Testis (tissue), 3 donors: ENCODE data around the gene PAQR8. TPM values are rescaled to one million over a fixed set of nuclear protein-coding genes. Genes with fewer than 3 reads are reported as not detected.

Experiments
- DNase-seq: peaks from one replicate; pipeline ENCODE4 v3.0.0-alpha.2; 2019
- H3K27ac ChIP-seq, 2 donors: fragments of 200-600 bp; sonication (generic); one replicate each; pipeline ENCODE4 v1.5.1; 2019
- H3K27me3 ChIP-seq: fragments of 200-600 bp; sonication (generic); one replicate; pipeline ENCODE4 v1.5.1; 2019
- H3K36me3 ChIP-seq: fragments of 200-600 bp; sonication (generic); one replicate; pipeline ENCODE4 v1.5.1; 2017; ENCODE audit warnings: low read depth; ENCODE audit errors: missing control alignments
- H3K4me1 ChIP-seq: fragments of 200-600 bp; sonication (generic); one replicate; pipeline ENCODE4 v1.5.1; 2019
- H3K4me3 ChIP-seq, 2 donors: fragments of 200-600 bp; sonication (generic); one replicate each; pipeline ENCODE4 v1.5.1; 2017 to 2019
- H3K9me3 ChIP-seq: fragments of 200-600 bp; sonication (generic); one replicate; pipeline ENCODE4 v1.5.1; 2017
- CTCF ChIP-seq, 3 experiments: fragments of 450-650 bp in 2 of 3; fragments of 200-600 bp in 1 of 3; sonication (generic) in 1 of 3; IDR thresholded peaks; one replicate each; pipeline ENCODE4 v1.5.1; 2016 to 2019; ENCODE audit warnings: antibody characterized with exemption in 3 of 3, mild to moderate bottlenecking in 2 of 3, moderate library complexity in 1 of 3
- POLR2A ChIP-seq: fragments of 450-650 bp; IDR thresholded peaks from one replicate; pipeline ENCODE4 v1.6.1; 2017; ENCODE audit warnings: antibody characterized with exemption, mild to moderate bottlenecking, moderate library complexity
- WGBS, 2 donors: methylation state at CpG; one replicate each; pipeline ENCODE4 v1.1.5; 2018; 5-methylcytosine and 5-hydroxymethylcytosine counted together
- intact Hi-C: fragments of 100-400 bp; cut with DNase I; formaldehyde crosslinking; loops from one replicate; pipeline ENCODE4 v1.15.1; 2023; ENCODE audit warnings: low total_unique reads
- polyA plus RNA-seq: library from polyadenylated mRNA; stranded (reverse); fragments of 350-450 nt; fragmentation: Illumina TruSeq; extraction: RNeasy Lipid Tissue Mini Kit (QIAGEN cat#74804); gene quantifications from one replicate; pipeline ENCODE4 v1.2.3, GENCODE V29; 2014; ENCODE audit warnings: low read depth, low replicate concordance; ENCODE audit not compliant: insufficient read depth
- total RNA-seq, 2 donors: library from RNA; depleted of rRNA; stranded (reverse); fragments of >200 nt; gene quantifications; one replicate each; pipeline ENCODE4 v1.2.3, GENCODE V29; 2016

The PAQR8 gene
- total and polyA plus RNA-seq, 3 donors from 2014 or later: 8.3 to 11.0 (median 9.0) TPM

DNA sequence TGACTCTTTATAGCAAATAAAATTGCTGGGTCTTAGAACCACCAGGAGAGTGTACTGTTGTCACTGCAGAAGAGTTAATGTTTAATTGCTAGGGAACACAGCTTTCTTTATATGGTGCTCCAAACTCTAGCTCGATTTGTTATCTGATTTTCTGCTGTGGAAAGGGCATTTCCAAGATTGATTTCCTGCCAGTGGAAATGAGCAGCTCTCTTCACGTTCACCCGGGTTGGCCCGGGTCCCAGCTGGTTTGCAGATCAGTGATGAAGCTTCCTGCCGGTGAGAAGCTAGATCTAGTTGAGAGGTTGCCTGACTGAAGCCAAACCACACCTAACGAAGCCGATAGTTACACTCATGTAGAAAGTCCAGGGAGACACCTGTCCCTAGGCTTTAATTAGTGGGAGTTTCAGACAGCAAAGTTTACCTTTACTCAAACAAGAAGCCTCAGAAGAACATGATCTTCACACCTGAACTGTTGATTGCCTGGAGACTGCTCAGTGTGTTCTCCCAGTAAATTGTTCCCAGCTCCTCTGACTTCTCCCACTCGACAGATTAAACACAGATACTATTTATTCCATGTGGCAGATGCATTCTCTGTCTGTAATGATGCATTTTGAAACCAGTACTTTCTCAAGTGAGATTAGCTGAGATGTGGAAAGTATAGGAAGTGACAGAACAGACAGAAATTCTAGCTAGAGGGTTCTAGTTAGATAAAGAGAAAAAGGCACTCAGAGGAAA is 27.8 kb downstream of the PAQR8 start:
- H3K36me3 ChIP-seq: no peaks in the 10 kb centered on the region
- DNase-seq: peak; percentile 30
- intact Hi-C loops: loop anchor here (10.0 kb wide), 1 partner anchor 105 kb away; the partner anchor contains the start of gene MCM3
- H3K4me3 ChIP-seq: no peak overlapping the region
- H3K27ac ChIP-seq: no peak overlapping the region
- no peak for TF ChIP-seq POLR2A
- TF ChIP-seq CTCF (IDR thresholded peaks at IDR 0.05): no peak
- peaks cover 10% of the 10 kb centered on the region for H3K4me1 ChIP-seq
- WGBS, 2 donors: 40% methylated on average over 8 of the region's 8 CpGs
- no peaks in the 10 kb centered on the region for H3K27me3 ChIP-seq
- H3K9me3 ChIP-seq: no peaks in the 10 kb centered on the region

- H3K4me3 ChIP-seq: no peak overlapping the region
- H3K27me3 ChIP-seq: no peaks in the 10 kb centered on the region
- intact Hi-C loops: loop anchor here (10.0 kb wide), 1 partner anchor 106 kb away; the partner anchor contains the start of gene MCM3
- no peak overlapping the region for H3K27ac ChIP-seq
- H3K9me3 ChIP-seq: no peaks in the 10 kb centered on the region
- TF ChIP-seq CTCF (IDR thresholded peaks at IDR 0.05) (no peak), POLR2A (no peak)
- no peaks in the 10 kb centered on the region for H3K36me3 ChIP-seq
- H3K4me1 ChIP-seq: peaks cover 10% of the 10 kb centered on the region
- 75 to 84% methylated on average over 4 of the region's 4 CpGs for WGBS, 2 donors
- DNase-seq: no peak
Observed at GRCh38 chr6:52390361-52390727, 28.4 kb downstream of the PAQR8 start.

- DNase-seq: no peak
- peaks cover 10% of the 10 kb centered on the region for H3K4me1 ChIP-seq
- H3K27ac ChIP-seq: no peak overlapping the region
- no peaks in the 10 kb centered on the region for H3K9me3 ChIP-seq
- TF ChIP-seq CTCF (IDR thresholded peaks at IDR 0.05): no peak
- TF ChIP-seq POLR2A: no peak
- no peaks in the 10 kb centered on the region for H3K27me3 ChIP-seq
- 84 to 94% methylated on average over 1 of the region's 1 CpG for WGBS, 2 donors
- H3K36me3 ChIP-seq: no peaks in the 10 kb centered on the region
- intact Hi-C loops: loop anchor here (10.0 kb wide), 1 partner anchor 107 kb away; the partner anchor contains the start of gene MCM3
- H3K4me3 ChIP-seq: no peak overlapping the region
Observed at GRCh38 chr6:52391599-52391998, 29.6 kb downstream of the PAQR8 start.

- Histone ChIP-seq H3K9me3 (no peaks in the 10 kb centered on the region), H3K27ac (no peak overlapping the region), H3K27me3 (no peaks in the 10 kb centered on the region), H3K4me1 (peaks cover 10% of the 10 kb centered on the region), H3K36me3 (no peaks in the 10 kb centered on the region), H3K4me3 (no peak overlapping the region)
- TF ChIP-seq POLR2A (no peak), CTCF (IDR thresholded peaks at IDR 0.05) (no peak)
- WGBS, 2 donors: 73 to 89% methylated on average over 1 of the region's 1 CpG
- intact Hi-C loops: loop anchor here (10.0 kb wide), 1 partner anchor 108 kb away; the partner anchor contains the start of gene MCM3
- DNase-seq: no peak
Observed at GRCh38 chr6:52392944-52393343, 31.0 kb downstream of the PAQR8 start.
